A673 (cell line): ENCODE data around the gene NLK. TPM values are rescaled to one million over a fixed set of nuclear protein-coding genes. Genes with fewer than 3 reads are reported as not detected.
A peak's percentile ranks its signal among the peaks of the same experiment; 100 is the strongest.

Experiments used
- BruUV-seq: library from RNA; stranded (reverse); fragments of 400-500 nt; replicated peaks from 2 replicates; lab custom pipeline; 2021; lab: Mats Ljungman, UMichigan
- CTCF ChIA-PET: fragments of 300-600 bp; sonication (Branson Sonifier 250); formaldehyde crosslinking; loops from one replicate; lab custom pipeline; 2022; ENCODE audit warnings: antibody characterized with exemption; lab: Charles Lee
- POLR2A ChIA-PET: fragments of 300-600 bp; sonication (Branson Sonifier 250); formaldehyde crosslinking; loops from one replicate; lab custom pipeline; 2022; ENCODE audit warnings: antibody characterized with exemption; ENCODE audit not compliant: low non-redundant PET; lab: Charles Lee
- DNase-seq: peaks from one replicate; pipeline ENCODE4 v3.0.0-alpha.2; 2015; ENCODE audit warnings: low spot score
- H3K27ac ChIP-seq: fragments of 200-600 bp; sonication (generic); 2 replicates; pipeline ENCODE4 v1.5.1; 2016; ENCODE audit warnings: mixed run types, low read depth, mild to moderate bottlenecking, mixed read lengths, antibody characterized with exemption, low read length; ENCODE audit not compliant: poor library complexity, severe bottlenecking
- H3K27me3 ChIP-seq: fragments of 200-600 bp; sonication (generic); replicated peaks from 2 replicates; pipeline ENCODE4 v1.6.1; 2017; ENCODE audit warnings: mixed run types, low read depth, mild to moderate bottlenecking, mixed read lengths, antibody characterized with exemption, low read length; ENCODE audit not compliant: insufficient read depth, poor library complexity
- H3K36me3 ChIP-seq: fragments of 200-600 bp; sonication (generic); 2 replicates; pipeline ENCODE4 v1.6.1; 2016; ENCODE audit warnings: mixed run types, mild to moderate bottlenecking, mixed read lengths, antibody characterized with exemption, low read length; ENCODE audit not compliant: insufficient read depth, poor library complexity, severe bottlenecking
- H3K4me1 ChIP-seq: fragments of 200-600 bp; sonication (generic); 2 replicates; pipeline ENCODE4 v1.6.1; 2017; ENCODE audit warnings: mixed run types, mild to moderate bottlenecking, mixed read lengths, antibody characterized with exemption, low read length; ENCODE audit not compliant: insufficient read depth, poor library complexity, severe bottlenecking
- H3K4me3 ChIP-seq: fragments of 200-600 bp; sonication (generic); 2 replicates; pipeline ENCODE4 v1.5.1; 2016; ENCODE audit warnings: low read depth, mixed run types, mild to moderate bottlenecking, mixed read lengths, low read length; ENCODE audit not compliant: poor library complexity, severe bottlenecking
- H3K9me3 ChIP-seq: fragments of 200-600 bp; sonication (generic); 2 replicates; pipeline ENCODE4 v1.6.1; 2016; ENCODE audit warnings: mixed run types, low read depth, mild to moderate bottlenecking, mixed read lengths, antibody characterized with exemption, low read length; ENCODE audit not compliant: poor library complexity, severe bottlenecking
- EZH2 ChIP-seq: fragments of 200-600 bp; sonication (generic); IDR thresholded peaks from 2 replicates; pipeline ENCODE4 v1.6.1; 2017; ENCODE audit warnings: borderline replicate concordance, low read depth, mild to moderate bottlenecking, mixed read lengths, antibody characterized with exemption, low read length; ENCODE audit not compliant: poor library complexity, severe bottlenecking
- intact Hi-C: fragments of 100-400 bp; cut with micrococcal nuclease; formaldehyde crosslinking; loops from one replicate; pipeline ENCODE4 v1.10.0; 2022; ENCODE audit not compliant: unreplicated experiment
- total RNA-seq: library from RNA; stranded (reverse); gene quantifications from 2 replicates; pipeline ENCODE4 v1.2.3, GENCODE V29; 2021
- TF ChIP-seq, protein P1 (sequence below): fragments of 300-800, 200-600 bp; sonication (generic); conservative IDR thresholded peaks from 2 replicates; pipeline ENCODE4 v1.5.1; 2017; ENCODE audit warnings: low read depth, mild to moderate bottlenecking, antibody characterized with exemption, low read length, moderate library complexity, mixed read lengths

The NLK gene
- total RNA-seq, 1 experiment from 2014 or later, result 23.8 TPM

- no peak for DNase-seq
- ChIA-PET POLR2A (no interaction called here), CTCF (no interaction called here)
- H3K4me1 ChIP-seq, result no peaks in the 10 kb centered on the region
- intact Hi-C loops, result no loop called here
- TF ChIP-seq, protein P1, sequence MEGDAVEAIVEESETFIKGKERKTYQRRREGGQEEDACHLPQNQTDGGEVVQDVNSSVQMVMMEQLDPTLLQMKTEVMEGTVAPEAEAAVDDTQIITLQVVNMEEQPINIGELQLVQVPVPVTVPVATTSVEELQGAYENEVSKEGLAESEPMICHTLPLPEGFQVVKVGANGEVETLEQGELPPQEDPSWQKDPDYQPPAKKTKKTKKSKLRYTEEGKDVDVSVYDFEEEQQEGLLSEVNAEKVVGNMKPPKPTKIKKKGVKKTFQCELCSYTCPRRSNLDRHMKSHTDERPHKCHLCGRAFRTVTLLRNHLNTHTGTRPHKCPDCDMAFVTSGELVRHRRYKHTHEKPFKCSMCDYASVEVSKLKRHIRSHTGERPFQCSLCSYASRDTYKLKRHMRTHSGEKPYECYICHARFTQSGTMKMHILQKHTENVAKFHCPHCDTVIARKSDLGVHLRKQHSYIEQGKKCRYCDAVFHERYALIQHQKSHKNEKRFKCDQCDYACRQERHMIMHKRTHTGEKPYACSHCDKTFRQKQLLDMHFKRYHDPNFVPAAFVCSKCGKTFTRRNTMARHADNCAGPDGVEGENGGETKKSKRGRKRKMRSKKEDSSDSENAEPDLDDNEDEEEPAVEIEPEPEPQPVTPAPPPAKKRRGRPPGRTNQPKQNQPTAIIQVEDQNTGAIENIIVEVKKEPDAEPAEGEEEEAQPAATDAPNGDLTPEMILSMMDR, result peak; percentile 21; the same call in 1 of the 2 replicates
- no peak for TF ChIP-seq EZH2
- no peak overlapping the region for H3K27ac ChIP-seq
- H3K27me3 ChIP-seq, result no peaks in the 10 kb centered on the region
- no peaks in the 10 kb centered on the region for H3K9me3 ChIP-seq
- no peak overlapping the region for H3K4me3 ChIP-seq
- peaks cover 3% of the 10 kb centered on the region for H3K36me3 ChIP-seq
- no TSS peak for BruUV-seq
These were observed 150.8 kb downstream of the NLK start for GRCh38 chr17:28193241-28193640.

- Histone ChIP-seq H3K36me3 (peaks cover 3% of the 10 kb centered on the region), H3K9me3 (no peaks in the 10 kb centered on the region), H3K27ac (no peak overlapping the region), H3K4me1 (no peaks in the 10 kb centered on the region), H3K27me3 (no peaks in the 10 kb centered on the region), H3K4me3 (no peak overlapping the region)
- ChIA-PET POLR2A (no interaction called here), CTCF (no interaction called here)
- TF ChIP-seq EZH2, result no peak
- TF ChIP-seq, protein P1, result no peak
- no TSS peak for BruUV-seq
- DNase-seq, result no peak
- intact Hi-C loops, result no loop called here
These were observed 151.9 kb downstream of the NLK start for GRCh38 chr17:28194382-28194781.

DNA sequence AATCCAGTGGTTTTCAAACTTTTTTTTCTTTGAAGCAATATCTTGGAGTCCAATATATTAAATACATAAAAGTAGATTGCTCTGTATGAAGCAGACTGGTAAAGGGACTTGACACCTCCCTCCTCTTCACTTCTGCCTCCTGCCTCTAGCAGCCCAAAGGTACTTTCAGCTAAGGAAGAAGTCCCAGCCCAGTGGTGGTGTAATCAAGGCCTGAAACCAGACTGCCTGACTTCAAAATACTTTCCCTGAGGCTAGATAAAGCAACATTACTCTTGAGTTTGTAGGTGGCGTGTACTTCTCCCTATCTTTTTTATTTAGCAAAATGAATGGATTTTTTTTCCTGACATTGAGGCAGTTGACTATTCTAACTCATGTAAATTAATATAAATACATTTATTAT lies 154.2 kb downstream of the NLK start:
- H3K9me3 ChIP-seq, result no peaks in the 10 kb centered on the region
- BruUV-seq, result no TSS peak
- H3K4me3 ChIP-seq, result no peak overlapping the region
- H3K36me3 ChIP-seq, result peaks cover 3% of the 10 kb centered on the region
- DNase-seq, result no peak
- no peaks in the 10 kb centered on the region for H3K27me3 ChIP-seq
- no peaks in the 10 kb centered on the region for H3K4me1 ChIP-seq
- CTCF ChIA-PET, result no interaction called here
- H3K27ac ChIP-seq, result no peak overlapping the region
- intact Hi-C loops, result no loop called here
- POLR2A ChIA-PET, result no interaction called here
- TF ChIP-seq, protein P1, result no peak
- no peak for TF ChIP-seq EZH2
